ENCODE results near the gene CTSH.
"Not testable (repeated sequence)": the region's sequence is repeated elsewhere in the genome, so short reads cannot be mapped to it uniquely, and the experiment has no call there.

The CTSH gene

GRCh38 chr15:78933187-78933822 is 11.5 kb downstream of the CTSH start:
- no peaks in the 10 kb centered on the region for H3K4me1 ChIP-seq (ENCODE audit: control insufficient read depth, insufficient read depth, low read length)
- H3K36me3 ChIP-seq (ENCODE audit: control insufficient read depth, insufficient read depth, low read length) = no peaks in the 10 kb centered on the region
- no peak overlapping the region for H3K4me3 ChIP-seq (ENCODE audit: low read depth, low read length)
- no peaks in the 10 kb centered on the region for H3K27me3 ChIP-seq (ENCODE audit: control insufficient read depth, insufficient read depth, low read length)
- no peaks in the 10 kb centered on the region for H3K9me3 ChIP-seq (ENCODE audit: control insufficient read depth, insufficient read depth, low read length)
- H3K9ac ChIP-seq (ENCODE audit: low read depth, low read length) = no peak overlapping the region

- Histone ChIP-seq H3K4me1 (ENCODE audit: control insufficient read depth, insufficient read depth, low read length) (no peaks in the 10 kb centered on the region), H3K4me3 (ENCODE audit: low read depth, low read length) (no peak overlapping the region), H3K9ac (ENCODE audit: low read depth, low read length) (no peak overlapping the region), H3K36me3 (ENCODE audit: control insufficient read depth, insufficient read depth, low read length) (peaks cover 4% of the 10 kb centered on the region), H3K27me3 (ENCODE audit: control insufficient read depth, insufficient read depth, low read length) (no peaks in the 10 kb centered on the region), H3K9me3 (ENCODE audit: control insufficient read depth, insufficient read depth, low read length) (no peaks in the 10 kb centered on the region)
These were observed 12.5 kb downstream of the CTSH start for GRCh38 chr15:78932258-78932808.

GRCh38 chr15:78931439-78932257 is 13.2 kb downstream of the CTSH start:
- peaks cover 7% of the 10 kb centered on the region for H3K36me3 ChIP-seq (ENCODE audit: control insufficient read depth, insufficient read depth, low read length)
- no peaks in the 10 kb centered on the region for H3K4me1 ChIP-seq (ENCODE audit: control insufficient read depth, insufficient read depth, low read length)
- H3K9me3 ChIP-seq (ENCODE audit: control insufficient read depth, insufficient read depth, low read length) = no peaks in the 10 kb centered on the region
- H3K27me3 ChIP-seq (ENCODE audit: control insufficient read depth, insufficient read depth, low read length) = no peaks in the 10 kb centered on the region
- no peak overlapping the region for H3K9ac ChIP-seq (ENCODE audit: low read depth, low read length)
- H3K4me3 ChIP-seq (ENCODE audit: low read depth, low read length) = no peak overlapping the region

- peaks cover 11% of the 10 kb centered on the region for H3K36me3 ChIP-seq (ENCODE audit: control insufficient read depth, insufficient read depth, low read length)
- no peaks in the 10 kb centered on the region for H3K27me3 ChIP-seq (ENCODE audit: control insufficient read depth, insufficient read depth, low read length)
- H3K4me1 ChIP-seq (ENCODE audit: control insufficient read depth, insufficient read depth, low read length) = no peaks in the 10 kb centered on the region
- no peak overlapping the region for H3K9ac ChIP-seq (ENCODE audit: low read depth, low read length)
- H3K4me3 ChIP-seq (ENCODE audit: low read depth, low read length) = no peak overlapping the region
- no peaks in the 10 kb centered on the region for H3K9me3 ChIP-seq (ENCODE audit: control insufficient read depth, insufficient read depth, low read length)
These were observed 14.1 kb downstream of the CTSH start for GRCh38 chr15:78930577-78931388.

GRCh38 chr15:78929536-78930264 is 15.1 kb downstream of the CTSH start:
- Histone ChIP-seq H3K9ac (ENCODE audit: low read depth, low read length) (no peak overlapping the region), H3K27me3 (ENCODE audit: control insufficient read depth, insufficient read depth, low read length) (no peaks in the 10 kb centered on the region), H3K4me3 (ENCODE audit: low read depth, low read length) (no peak overlapping the region), H3K9me3 (ENCODE audit: control insufficient read depth, insufficient read depth, low read length) (no peaks in the 10 kb centered on the region), H3K36me3 (ENCODE audit: control insufficient read depth, insufficient read depth, low read length) (peaks cover 14% of the 10 kb centered on the region), H3K4me1 (ENCODE audit: control insufficient read depth, insufficient read depth, low read length) (no peaks in the 10 kb centered on the region)

- no peaks in the 10 kb centered on the region for H3K9me3 ChIP-seq (ENCODE audit: control insufficient read depth, insufficient read depth, low read length)
These were observed 16.2 kb downstream of the CTSH start for GRCh38 chr15:78928616-78929093.

GRCh38 chr15:78928176-78928575 is 16.7 kb downstream of the CTSH start:
- H3K4me3 ChIP-seq (ENCODE audit: low read depth, low read length); H3K9me3 ChIP-seq (ENCODE audit: control insufficient read depth, insufficient read depth, low read length); H3K4me1 ChIP-seq (ENCODE audit: control insufficient read depth, insufficient read depth, low read length); H3K27me3 ChIP-seq (ENCODE audit: control insufficient read depth, insufficient read depth, low read length); H3K9ac ChIP-seq (ENCODE audit: low read depth, low read length): not testable (repeated sequence)
- peaks cover 17% of the 10 kb centered on the region for H3K36me3 ChIP-seq (ENCODE audit: control insufficient read depth, insufficient read depth, low read length)

More at GRCh38 chr15:78928616-78929093, 16.2 kb downstream of the CTSH start:
- H3K4me1 ChIP-seq (ENCODE audit: control insufficient read depth, insufficient read depth, low read length) = no peaks in the 10 kb centered on the region
- H3K4me3 ChIP-seq (ENCODE audit: low read depth, low read length) = no peak overlapping the region
- H3K27me3 ChIP-seq (ENCODE audit: control insufficient read depth, insufficient read depth, low read length) = no peaks in the 10 kb centered on the region
- H3K36me3 ChIP-seq (ENCODE audit: control insufficient read depth, insufficient read depth, low read length) = peaks cover 17% of the 10 kb centered on the region
- no peak overlapping the region for H3K9ac ChIP-seq (ENCODE audit: low read depth, low read length)

- Histone ChIP-seq H3K27me3 (ENCODE audit: control insufficient read depth, insufficient read depth, low read length) (no peaks in the 10 kb centered on the region), H3K9me3 (ENCODE audit: control insufficient read depth, insufficient read depth, low read length) (no peaks in the 10 kb centered on the region), H3K4me1 (ENCODE audit: control insufficient read depth, insufficient read depth, low read length) (no peaks in the 10 kb centered on the region), H3K36me3 (ENCODE audit: control insufficient read depth, insufficient read depth, low read length) (peaks cover 24% of the 10 kb centered on the region), H3K9ac (ENCODE audit: low read depth, low read length) (no peak overlapping the region), H3K4me3 (ENCODE audit: low read depth, low read length) (no peak overlapping the region)
These were observed 17.6 kb downstream of the CTSH start for GRCh38 chr15:78927077-78927790.

- no peak overlapping the region for H3K9ac ChIP-seq (ENCODE audit: low read depth, low read length)
- no peak overlapping the region for H3K4me3 ChIP-seq (ENCODE audit: low read depth, low read length)
- no peaks in the 10 kb centered on the region for H3K27me3 ChIP-seq (ENCODE audit: control insufficient read depth, insufficient read depth, low read length)
- H3K9me3 ChIP-seq (ENCODE audit: control insufficient read depth, insufficient read depth, low read length) = no peaks in the 10 kb centered on the region
- H3K36me3 ChIP-seq (ENCODE audit: control insufficient read depth, insufficient read depth, low read length) = peaks cover 32% of the 10 kb centered on the region
- no peaks in the 10 kb centered on the region for H3K4me1 ChIP-seq (ENCODE audit: control insufficient read depth, insufficient read depth, low read length)
These were observed 18.7 kb downstream of the CTSH start for GRCh38 chr15:78925956-78926743.

GRCh38 chr15:78925076-78925624 is 19.7 kb downstream of the CTSH start:
- Histone ChIP-seq H3K36me3 (ENCODE audit: control insufficient read depth, insufficient read depth, low read length) (peaks cover 32% of the 10 kb centered on the region), H3K9me3 (ENCODE audit: control insufficient read depth, insufficient read depth, low read length) (no peaks in the 10 kb centered on the region), H3K9ac (ENCODE audit: low read depth, low read length) (no peak overlapping the region), H3K4me1 (ENCODE audit: control insufficient read depth, insufficient read depth, low read length) (no peaks in the 10 kb centered on the region), H3K4me3 (ENCODE audit: low read depth, low read length) (no peak overlapping the region), H3K27me3 (ENCODE audit: control insufficient read depth, insufficient read depth, low read length) (no peaks in the 10 kb centered on the region)
